ENCODE data around the gene UBALD2.

The UBALD2 gene

DNA sequence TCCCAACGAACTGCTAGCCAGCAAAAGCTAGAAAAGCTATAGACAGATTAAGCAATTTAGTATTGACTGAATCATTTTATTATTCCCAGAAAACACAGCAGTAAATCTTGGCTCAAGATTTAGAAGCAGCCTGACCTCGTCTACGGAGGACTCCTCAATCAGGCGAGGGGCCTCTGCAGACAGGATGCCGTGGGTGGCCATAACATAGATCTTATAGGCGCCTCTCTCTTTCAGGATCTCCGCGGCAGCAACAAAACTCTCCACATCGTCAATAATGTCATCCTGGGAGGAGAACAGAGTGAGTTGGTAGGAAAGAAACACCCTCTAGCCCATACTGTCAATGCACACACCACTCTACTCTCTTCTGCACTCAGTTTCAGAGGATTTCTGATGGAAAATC, 47.6 kb downstream of the UBALD2 start:
- TF ChIP-seq CTCF (IDR thresholded peaks at IDR 0.05): no peak

GRCh38 chr17:76314392-76315227, 49.5 kb downstream of the UBALD2 start:
- TF ChIP-seq CTCF (IDR thresholded peaks at IDR 0.05): no peak

DNA sequence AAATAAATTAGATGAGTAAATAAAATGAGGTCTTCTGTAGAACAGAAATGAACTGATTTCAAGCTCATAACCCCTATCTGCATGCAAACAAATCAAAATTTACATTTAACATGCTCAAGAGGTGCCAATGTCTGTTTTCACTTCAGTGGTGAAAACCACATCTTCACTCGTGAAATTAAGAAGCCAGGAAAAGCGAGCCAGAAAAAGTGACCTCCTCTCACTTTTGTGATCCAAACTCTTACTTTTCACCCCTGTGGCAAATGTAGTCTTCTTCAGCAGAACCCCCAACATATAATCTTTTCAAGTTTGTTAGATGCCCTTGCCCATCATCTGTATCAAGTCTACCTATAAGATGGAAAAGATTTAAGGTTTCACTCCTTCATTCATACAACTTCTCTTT, 52.4 kb downstream of the UBALD2 start:
- TF ChIP-seq CTCF (IDR thresholded peaks at IDR 0.05): no peak

GRCh38 chr17:76318586-76318985, 53.4 kb downstream of the UBALD2 start:
- TF ChIP-seq CTCF (IDR thresholded peaks at IDR 0.05): no peak

All from LNCAP (cell line).